ENCODE data around the gene DCANP1. TPM values are rescaled to one million over a fixed set of nuclear protein-coding genes. Genes with fewer than 3 reads are reported as not detected.
A peak's percentile ranks its signal among the peaks of the same experiment; 100 is the strongest.

DCANP1 gene
- polyA plus RNA-seq, 1 donor = 0.45 TPM

DNA sequence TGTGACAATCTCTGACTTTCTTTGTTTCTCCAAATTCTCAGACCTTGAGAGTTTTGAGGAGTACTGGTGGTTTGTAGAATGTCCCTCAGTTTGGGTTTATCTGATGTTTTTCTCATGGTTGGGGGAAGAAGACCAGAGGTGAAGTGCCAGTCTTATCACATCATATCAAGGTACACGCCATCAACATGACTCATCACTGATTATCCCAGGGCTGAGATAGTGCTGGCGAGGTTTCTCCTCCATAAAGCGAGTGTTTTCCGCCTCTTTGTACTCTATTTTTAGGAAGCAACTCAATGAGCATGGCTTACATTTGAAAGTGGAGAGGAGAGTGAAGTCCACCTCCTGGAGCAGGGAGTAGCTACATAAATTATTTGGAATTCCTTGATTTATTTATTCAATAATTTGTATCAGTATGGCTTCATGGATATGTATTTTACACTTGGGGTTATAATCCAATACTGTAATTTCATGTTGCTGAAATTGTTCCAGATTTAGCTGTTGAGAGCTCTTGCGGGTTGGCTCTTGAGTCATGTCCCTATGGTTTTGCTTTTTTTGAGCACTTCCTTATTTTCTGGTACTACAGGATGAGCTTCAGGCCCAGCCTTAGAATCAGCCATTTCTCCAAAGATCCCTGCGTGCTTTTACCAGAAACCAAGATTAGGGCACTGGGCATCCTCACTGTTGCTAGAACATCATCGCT is 23.9 kb downstream of the DCANP1 start:
- no peaks in the 10 kb centered on the region for H3K27me3 ChIP-seq (ENCODE audit: control insufficient read depth, insufficient read depth, low read length)
- H3K9me3 ChIP-seq (ENCODE audit: control insufficient read depth, low read depth, low read length) = peaks cover 8% of the 10 kb centered on the region
- no peak overlapping the region for H3K4me3 ChIP-seq (ENCODE audit: low read length)
- H3K4me1 ChIP-seq (ENCODE audit: control insufficient read depth, insufficient read depth, low read length) = peaks cover 28% of the 10 kb centered on the region
- 8% methylated on average over 2 of the region's 7 CpGs for WGBS (ENCODE audit: insufficient coverage, low lambda C conversion rate)
- no peaks in the 10 kb centered on the region for H3K36me3 ChIP-seq (ENCODE audit: control insufficient read depth, insufficient read depth, low read length)
- DNase-seq = peak; percentile 55 to 57
- H3K27ac ChIP-seq (ENCODE audit: low read length) = peak overlapping the region; percentile 25

DNA sequence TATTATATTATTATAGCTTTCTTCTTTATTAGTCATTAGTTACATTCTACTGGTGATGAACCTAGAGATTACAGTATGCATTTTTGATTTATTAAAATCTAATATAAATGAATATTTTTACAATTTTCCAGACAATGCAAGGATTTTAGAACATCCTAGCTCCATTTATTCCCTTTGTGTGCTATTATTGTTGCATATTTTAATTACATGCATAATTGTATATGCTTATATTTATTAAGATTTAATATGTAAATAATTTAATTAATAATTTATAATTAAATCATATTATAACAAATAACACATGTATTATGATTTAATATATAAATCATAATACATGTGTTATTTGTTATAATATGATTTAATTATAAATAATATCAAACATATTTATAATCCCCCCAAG is 24.7 kb downstream of the DCANP1 start:
- Histone ChIP-seq H3K27ac (ENCODE audit: low read length) (no peak overlapping the region), H3K4me1 (ENCODE audit: control insufficient read depth, insufficient read depth, low read length) (peaks cover 28% of the 10 kb centered on the region), H3K9me3 (ENCODE audit: control insufficient read depth, low read depth, low read length) (peaks cover 3% of the 10 kb centered on the region), H3K36me3 (ENCODE audit: control insufficient read depth, insufficient read depth, low read length) (no peaks in the 10 kb centered on the region), H3K4me3 (ENCODE audit: low read length) (no peak overlapping the region), H3K27me3 (ENCODE audit: control insufficient read depth, insufficient read depth, low read length) (no peaks in the 10 kb centered on the region)
- no peak for DNase-seq

DNA sequence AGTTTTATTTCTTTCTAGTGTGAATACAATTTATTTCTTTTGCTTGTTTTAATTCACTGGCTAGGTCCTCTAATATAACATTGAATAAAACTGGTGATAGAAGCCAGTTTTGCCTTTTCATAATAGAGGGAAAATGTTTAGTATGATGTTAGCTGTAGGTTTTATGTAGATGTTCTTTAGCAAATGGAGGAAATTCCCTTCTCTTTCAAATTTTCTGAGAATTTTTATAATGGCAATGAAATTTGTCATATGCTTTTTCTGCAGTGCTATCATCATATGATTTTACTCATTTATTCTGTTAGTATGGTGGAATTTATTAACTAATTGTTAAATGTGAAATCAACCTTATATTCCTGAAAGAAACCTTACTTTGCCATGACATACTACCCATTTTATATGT is 30.1 kb downstream of the DCANP1 start:
- H3K4me1 ChIP-seq (ENCODE audit: control insufficient read depth, insufficient read depth, low read length) = no peaks in the 10 kb centered on the region
- H3K36me3 ChIP-seq (ENCODE audit: control insufficient read depth, insufficient read depth, low read length) = no peaks in the 10 kb centered on the region
- no peak overlapping the region for H3K4me3 ChIP-seq (ENCODE audit: low read length)
- no peak overlapping the region for H3K27ac ChIP-seq (ENCODE audit: low read length)
- DNase-seq = no peak
- H3K9me3 ChIP-seq (ENCODE audit: control insufficient read depth, low read depth, low read length) = peaks cover 3% of the 10 kb centered on the region
- no peaks in the 10 kb centered on the region for H3K27me3 ChIP-seq (ENCODE audit: control insufficient read depth, insufficient read depth, low read length)

DNA sequence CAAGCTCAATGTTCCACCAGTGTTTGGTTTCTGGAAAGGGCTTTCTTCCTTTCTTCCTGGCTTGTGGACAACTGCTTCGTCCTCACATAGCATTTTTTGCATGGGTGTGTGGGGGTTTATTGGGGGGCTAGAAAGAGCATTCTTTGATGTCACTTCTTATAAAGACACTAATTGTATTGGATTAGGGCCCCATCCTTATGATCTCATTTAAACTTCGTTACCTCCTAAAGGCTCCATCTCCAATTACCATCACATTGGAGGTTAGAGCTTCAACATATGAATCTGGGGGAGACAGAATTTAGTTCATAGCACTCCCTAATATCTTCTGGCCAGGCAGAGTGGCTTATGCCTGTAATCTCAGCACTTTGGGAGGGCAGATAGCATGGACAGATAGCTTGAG is 42.1 kb downstream of the DCANP1 start:
- peaks cover 10% of the 10 kb centered on the region for H3K4me1 ChIP-seq (ENCODE audit: control insufficient read depth, insufficient read depth, low read length)
- H3K27ac ChIP-seq (ENCODE audit: low read length) = no peak overlapping the region
- no peak for DNase-seq
- peaks cover 10% of the 10 kb centered on the region for H3K9me3 ChIP-seq (ENCODE audit: control insufficient read depth, low read depth, low read length)
- H3K27me3 ChIP-seq (ENCODE audit: control insufficient read depth, insufficient read depth, low read length) = no peaks in the 10 kb centered on the region
- no CpG with 5 or more reads among the region's 2 CpGs for WGBS (ENCODE audit: insufficient coverage, low lambda C conversion rate)
- H3K36me3 ChIP-seq (ENCODE audit: control insufficient read depth, insufficient read depth, low read length) = no peaks in the 10 kb centered on the region
- no peak overlapping the region for H3K4me3 ChIP-seq (ENCODE audit: low read length)

DNA sequence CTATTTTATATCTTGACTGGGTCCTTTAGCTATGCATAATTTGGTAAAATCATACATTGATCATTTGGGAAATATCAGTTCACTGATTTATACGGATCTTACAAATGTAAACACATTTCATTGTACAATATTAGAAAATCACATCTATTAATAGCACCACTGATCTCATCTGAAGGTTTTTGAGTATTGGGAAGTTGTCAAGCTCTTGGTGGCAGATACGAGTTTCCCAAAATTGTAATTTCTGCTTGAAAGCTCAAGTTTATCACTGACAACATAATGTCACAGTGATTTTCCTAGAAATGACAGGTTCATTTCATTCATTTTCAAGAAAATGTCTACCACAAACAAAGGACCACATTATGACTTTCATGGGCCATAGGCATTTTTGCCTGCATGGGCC is 45.1 kb downstream of the DCANP1 start:
- no peak overlapping the region for H3K4me3 ChIP-seq (ENCODE audit: low read length)
- WGBS (ENCODE audit: insufficient coverage, low lambda C conversion rate) = 88% methylated on average over 1 of the region's 2 CpGs
- H3K27me3 ChIP-seq (ENCODE audit: control insufficient read depth, insufficient read depth, low read length) = no peaks in the 10 kb centered on the region
- H3K9me3 ChIP-seq (ENCODE audit: control insufficient read depth, low read depth, low read length) = no peaks in the 10 kb centered on the region
- peaks cover 22% of the 10 kb centered on the region for H3K4me1 ChIP-seq (ENCODE audit: control insufficient read depth, insufficient read depth, low read length)
- H3K36me3 ChIP-seq (ENCODE audit: control insufficient read depth, insufficient read depth, low read length) = no peaks in the 10 kb centered on the region
- no peak for DNase-seq
- no peak overlapping the region for H3K27ac ChIP-seq (ENCODE audit: low read length)

DNA sequence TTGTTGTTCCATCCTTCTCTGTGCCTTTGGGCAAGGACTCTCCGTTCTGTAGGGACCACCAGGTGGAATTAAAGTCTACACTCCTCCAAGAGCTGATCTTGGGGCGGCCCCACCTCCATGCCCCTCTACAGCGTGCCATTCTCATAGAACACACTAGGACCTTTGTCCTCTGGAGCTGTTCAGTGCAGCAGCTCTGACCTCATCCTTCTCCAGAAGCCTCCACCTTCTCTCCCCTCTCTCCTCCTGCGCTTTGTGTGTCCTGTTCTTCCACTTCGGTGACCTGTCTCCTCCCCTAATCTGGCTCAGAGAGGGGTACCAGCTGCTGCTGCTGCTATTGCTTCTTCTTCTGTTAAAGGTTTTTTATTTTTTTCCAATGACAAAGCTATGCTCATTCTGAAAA is 46.3 kb downstream of the DCANP1 start:
- H3K27me3 ChIP-seq (ENCODE audit: control insufficient read depth, insufficient read depth, low read length) = no peaks in the 10 kb centered on the region
- H3K4me3 ChIP-seq (ENCODE audit: low read length) = no peak overlapping the region
- no CpG with 5 or more reads among the region's 5 CpGs for WGBS (ENCODE audit: insufficient coverage, low lambda C conversion rate)
- H3K4me1 ChIP-seq (ENCODE audit: control insufficient read depth, insufficient read depth, low read length) = peaks cover 29% of the 10 kb centered on the region
- H3K36me3 ChIP-seq (ENCODE audit: control insufficient read depth, insufficient read depth, low read length) = peaks cover 4% of the 10 kb centered on the region
- no peaks in the 10 kb centered on the region for H3K9me3 ChIP-seq (ENCODE audit: control insufficient read depth, low read depth, low read length)
- peak overlapping the region; percentile 66 for H3K27ac ChIP-seq (ENCODE audit: low read length)
- DNase-seq = peak; percentile 70 to 84

DNA sequence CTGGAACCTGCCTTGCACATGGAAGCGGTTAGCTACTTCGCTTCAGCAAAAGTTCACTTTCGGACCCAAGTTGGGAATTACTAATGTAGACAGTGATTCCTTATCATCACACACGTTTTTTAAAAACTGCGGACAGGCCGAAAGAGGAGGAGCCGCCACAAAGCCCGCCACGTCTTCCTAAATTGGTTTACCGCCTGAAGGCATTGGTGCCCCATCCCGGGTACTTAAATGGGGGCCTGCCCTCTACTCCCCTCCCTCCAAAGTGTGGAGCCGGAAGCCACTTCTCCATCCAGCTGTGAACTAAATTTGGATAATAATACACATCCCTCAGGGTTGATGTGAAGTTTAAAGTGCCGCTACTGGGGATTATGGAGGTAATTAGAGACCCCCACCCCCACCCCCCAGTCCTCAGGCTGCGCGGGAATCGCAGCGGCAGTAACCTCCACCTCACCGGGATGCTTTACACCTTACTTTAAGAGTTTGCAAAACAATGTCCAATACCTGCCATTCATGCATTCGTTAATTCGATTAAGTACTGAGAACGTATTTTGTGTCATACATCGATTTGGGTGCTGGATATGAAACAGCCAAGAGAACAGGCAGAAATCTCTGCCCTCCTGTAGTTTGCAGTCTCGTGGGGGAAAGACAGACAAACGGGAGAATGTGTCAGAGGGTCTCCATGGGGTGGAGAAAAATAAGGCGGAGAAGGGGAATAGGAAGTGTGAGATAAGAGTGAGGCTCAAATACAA is 47.2 kb downstream of the DCANP1 start:
- H3K27me3 ChIP-seq (ENCODE audit: control insufficient read depth, insufficient read depth, low read length) = no peaks in the 10 kb centered on the region
- no peaks in the 10 kb centered on the region for H3K9me3 ChIP-seq (ENCODE audit: control insufficient read depth, low read depth, low read length)
- peak overlapping the region; percentile 66 for H3K4me3 ChIP-seq (ENCODE audit: low read length)
- peaks cover 4% of the 10 kb centered on the region for H3K36me3 ChIP-seq (ENCODE audit: control insufficient read depth, insufficient read depth, low read length)
- no peak for DNase-seq
- H3K27ac ChIP-seq (ENCODE audit: low read length) = peak overlapping the region; percentile 85
- peaks cover 38% of the 10 kb centered on the region for H3K4me1 ChIP-seq (ENCODE audit: control insufficient read depth, insufficient read depth, low read length)
- 80% methylated on average over 2 of the region's 25 CpGs for WGBS (ENCODE audit: insufficient coverage, low lambda C conversion rate)

DNA sequence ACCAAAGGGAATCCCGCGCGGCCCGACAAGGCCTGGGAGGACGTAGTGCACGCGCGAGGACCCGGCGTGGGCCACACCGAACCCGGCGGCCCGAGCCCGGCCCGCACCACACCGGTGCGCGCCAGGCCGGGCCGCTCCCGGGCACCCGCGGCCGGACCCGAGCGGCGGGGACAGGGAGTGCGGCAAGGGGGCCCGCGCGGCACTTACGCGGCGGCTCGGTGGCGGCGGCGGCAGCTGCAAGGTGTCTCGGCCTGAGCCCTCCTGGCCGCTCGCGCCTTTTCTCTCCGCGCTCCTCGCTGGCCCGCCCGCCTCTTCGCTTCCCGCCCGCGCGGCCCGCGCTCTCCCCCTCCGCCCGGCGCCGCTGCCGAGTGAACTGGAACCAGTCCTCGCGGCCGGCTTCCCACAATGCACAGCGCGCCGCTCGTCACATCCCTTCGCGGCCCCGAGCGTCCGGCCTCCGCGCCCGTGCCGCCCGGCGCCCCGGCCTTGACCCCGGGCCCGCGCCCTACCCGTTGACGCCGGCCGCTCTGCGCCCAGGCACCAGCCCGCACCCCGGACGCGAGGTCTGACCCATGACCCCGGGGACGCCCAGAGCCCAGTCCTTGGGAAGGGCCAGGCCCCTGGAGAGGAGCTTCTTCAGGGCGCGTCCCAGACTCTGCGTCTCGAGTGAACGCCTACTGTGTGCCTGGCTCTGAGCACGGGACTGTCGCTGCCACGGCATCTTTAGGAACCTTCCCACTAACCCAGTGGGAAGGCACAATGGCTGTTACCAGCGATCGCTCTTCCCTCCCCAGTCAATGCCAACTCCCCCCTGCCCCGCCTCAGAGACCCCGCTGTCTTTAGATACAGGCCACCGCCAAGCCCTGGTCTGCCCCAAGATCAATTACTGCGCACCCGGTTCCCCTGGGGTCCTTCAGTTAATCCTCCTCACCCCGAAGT is 48.0 kb downstream of the DCANP1 start, which contains the start of gene MACROH2A1:
MACROH2A1 (minus strand) TSS at position 377 of the 939 bp plus-strand sequence. CDS start 10,138 bp downstream, outside the sequence.
- peaks cover 4% of the 10 kb centered on the region for H3K36me3 ChIP-seq (ENCODE audit: control insufficient read depth, insufficient read depth, low read length)
- DNase-seq = peak; percentile 80 to 92
- H3K27me3 ChIP-seq (ENCODE audit: control insufficient read depth, insufficient read depth, low read length) = no peaks in the 10 kb centered on the region
- peaks cover 46% of the 10 kb centered on the region for H3K4me1 ChIP-seq (ENCODE audit: control insufficient read depth, insufficient read depth, low read length)
- peak within 1 kb of the TSS; percentile 95 for H3K27ac ChIP-seq (ENCODE audit: low read length)
- no CpG with 5 or more reads among the region's 109 CpGs for WGBS (ENCODE audit: insufficient coverage, low lambda C conversion rate)
- no peaks in the 10 kb centered on the region for H3K9me3 ChIP-seq (ENCODE audit: control insufficient read depth, low read depth, low read length)
- peak within 1 kb of the TSS; percentile 85 for H3K4me3 ChIP-seq (ENCODE audit: low read length)

DNA sequence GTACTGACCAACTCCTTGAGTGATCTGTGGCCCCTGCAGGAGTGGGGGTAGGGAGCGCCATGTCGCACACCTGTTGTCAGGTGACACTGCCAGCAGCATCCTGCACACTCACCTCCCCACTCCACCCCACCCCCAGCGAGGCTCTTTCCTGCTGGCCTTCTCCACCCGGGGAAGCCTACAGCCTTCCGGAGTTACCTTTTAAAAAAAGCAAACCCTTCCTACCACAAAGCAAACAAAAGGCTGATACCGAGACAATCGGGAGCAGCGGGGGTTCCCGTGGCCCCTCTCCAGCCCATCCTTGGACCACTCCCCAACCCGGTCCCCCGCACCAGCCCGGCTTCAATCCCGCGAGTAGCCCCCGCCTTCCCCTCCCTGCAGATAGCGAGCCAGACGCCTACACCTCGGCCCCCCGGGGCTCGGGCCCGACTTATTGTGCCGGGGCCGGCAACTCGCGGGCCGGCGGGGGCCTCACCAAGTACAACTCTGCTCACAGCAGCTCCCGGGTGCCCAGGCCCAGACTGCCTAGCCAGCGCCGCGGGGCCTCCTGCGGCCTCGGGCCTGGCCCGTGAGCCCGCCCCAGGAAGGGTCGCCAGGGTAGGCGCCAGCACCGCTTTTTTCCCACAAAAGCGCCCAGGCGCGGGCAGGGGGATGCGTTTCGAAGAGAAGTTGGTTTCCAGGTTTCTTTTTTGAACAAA is 48.8 kb downstream of the DCANP1 start:
- Histone ChIP-seq H3K27ac (ENCODE audit: low read length) (peak overlapping the region; percentile 95), H3K9me3 (ENCODE audit: control insufficient read depth, low read depth, low read length) (no peaks in the 10 kb centered on the region), H3K36me3 (ENCODE audit: control insufficient read depth, insufficient read depth, low read length) (peaks cover 4% of the 10 kb centered on the region), H3K27me3 (ENCODE audit: control insufficient read depth, insufficient read depth, low read length) (no peaks in the 10 kb centered on the region), H3K4me3 (ENCODE audit: low read length) (peak overlapping the region; percentile 85), H3K4me1 (ENCODE audit: control insufficient read depth, insufficient read depth, low read length) (peaks cover 50% of the 10 kb centered on the region)
- WGBS (ENCODE audit: insufficient coverage, low lambda C conversion rate) = no CpG with 5 or more reads among the region's 43 CpGs
- DNase-seq = peak; percentile 76 to 88

DNA sequence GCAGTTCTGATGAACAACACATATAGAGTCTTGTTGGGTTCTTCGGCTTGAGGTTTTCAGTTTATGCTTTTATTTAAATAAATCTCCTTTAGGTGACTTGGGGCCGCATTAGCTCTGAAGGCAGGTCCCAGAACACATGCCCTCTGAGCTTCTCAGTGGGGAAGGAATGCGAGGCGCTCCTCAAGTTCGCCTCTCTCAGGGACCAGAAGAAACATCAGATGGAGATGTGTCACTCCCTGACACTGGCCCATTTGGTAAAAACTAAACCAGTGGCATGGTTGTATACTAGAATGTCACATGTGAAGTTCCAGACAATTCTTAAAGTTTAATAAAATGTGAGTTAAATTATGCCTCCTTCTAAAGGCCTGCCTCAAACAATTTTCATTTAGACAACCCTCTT is 50.1 kb downstream of the DCANP1 start:
- peak overlapping the region; percentile 95 for H3K27ac ChIP-seq (ENCODE audit: low read length)
- H3K4me1 ChIP-seq (ENCODE audit: control insufficient read depth, insufficient read depth, low read length) = peaks cover 60% of the 10 kb centered on the region
- peaks cover 13% of the 10 kb centered on the region for H3K36me3 ChIP-seq (ENCODE audit: control insufficient read depth, insufficient read depth, low read length)
- peak overlapping the region; percentile 85 for H3K4me3 ChIP-seq (ENCODE audit: low read length)
- no peaks in the 10 kb centered on the region for H3K27me3 ChIP-seq (ENCODE audit: control insufficient read depth, insufficient read depth, low read length)
- no peak for DNase-seq
- WGBS (ENCODE audit: insufficient coverage, low lambda C conversion rate) = 100% methylated on average over 1 of the region's 5 CpGs
- H3K9me3 ChIP-seq (ENCODE audit: control insufficient read depth, low read depth, low read length) = no peaks in the 10 kb centered on the region

Measured in large intestine (tissue), 3 donors.